Measurements from ENCODE around the gene VPS37C. TPM values are rescaled to one million over a fixed set of nuclear protein-coding genes. Genes with fewer than 3 reads are reported as not detected.
"Not testable (repeated sequence)": the region's sequence is repeated elsewhere in the genome, so short reads cannot be mapped to it uniquely, and the experiment has no call there.

The VPS37C gene
- total RNA-seq, 1 experiment from 2014 or later = 44.2 TPM

- DNase-seq (ENCODE audit: low spot score) = no peak
Observed at GRCh38 chr11:61095021-61095420, 66.2 kb downstream of the VPS37C start.

DNA sequence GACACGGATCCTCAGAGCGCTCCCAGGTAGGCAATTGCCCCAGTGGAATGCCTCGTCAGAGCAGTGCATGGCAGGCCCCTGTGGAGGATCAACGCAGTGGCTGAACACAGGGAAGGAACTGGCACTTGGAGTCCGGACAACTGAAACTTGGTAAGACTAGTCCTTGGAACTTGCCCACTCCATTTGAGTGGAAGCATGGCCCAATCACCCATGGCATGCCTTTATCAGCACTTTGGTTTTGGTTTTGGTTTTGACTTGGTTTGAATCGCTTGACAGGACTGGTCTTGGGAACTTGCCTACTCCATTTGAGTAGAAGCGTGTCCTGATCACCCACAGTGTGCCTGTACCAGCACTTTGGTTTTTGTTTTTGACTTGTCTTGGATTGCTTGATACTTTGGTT is 67.1 kb downstream of the VPS37C start:
- not testable (repeated sequence) for DNase-seq (ENCODE audit: low spot score)

GRCh38 chr11:61092908-61093763 is 68.1 kb downstream of the VPS37C start:
- DNase-seq (ENCODE audit: low spot score) = no peak

- no peak for DNase-seq (ENCODE audit: low spot score)
Observed at GRCh38 chr11:61092280-61092766, 68.9 kb downstream of the VPS37C start.

DNA sequence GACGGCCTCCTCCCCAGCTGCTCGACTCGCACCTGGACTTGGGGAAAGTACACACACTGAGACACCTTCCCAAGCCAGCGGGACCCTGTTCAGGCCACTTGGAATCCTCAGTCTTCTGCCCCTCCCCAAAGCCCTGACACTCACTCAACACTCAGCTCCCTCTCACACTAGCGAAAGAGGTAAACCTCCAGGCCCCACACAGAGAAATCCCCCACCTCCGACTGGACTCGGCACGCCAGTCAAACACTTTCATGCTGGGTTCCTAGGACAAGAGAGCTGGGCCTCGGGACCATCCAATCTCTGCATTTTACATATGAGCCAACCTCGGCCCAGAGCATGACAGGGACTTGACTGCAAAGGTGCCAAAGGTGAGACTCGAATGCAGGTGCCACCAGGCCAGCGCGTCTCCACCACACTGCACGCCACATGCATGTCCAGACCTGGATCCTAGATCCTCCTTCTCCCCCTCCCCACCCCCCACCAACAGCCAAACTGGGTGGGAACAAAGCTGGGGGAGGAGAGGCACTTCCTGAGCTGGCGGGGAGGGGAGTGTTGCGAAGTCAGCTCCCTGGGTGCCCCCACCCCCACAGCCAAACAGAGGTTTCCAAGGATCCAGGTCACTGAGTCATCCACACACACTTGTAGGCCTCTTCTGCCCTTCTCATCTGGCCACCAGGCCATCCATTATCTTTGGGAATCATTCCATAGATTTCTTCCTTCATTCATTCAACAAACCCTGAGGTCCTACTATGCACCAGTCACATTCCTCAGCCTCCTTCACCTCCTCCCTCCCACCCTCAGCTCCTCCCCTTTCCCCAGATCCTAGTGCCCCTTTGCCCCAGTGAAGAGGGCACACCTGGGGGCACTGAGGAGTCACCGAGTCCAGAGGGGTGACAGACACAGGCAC is 69.6 kb downstream of the VPS37C start:
- no peak for DNase-seq (ENCODE audit: low spot score)

DNA sequence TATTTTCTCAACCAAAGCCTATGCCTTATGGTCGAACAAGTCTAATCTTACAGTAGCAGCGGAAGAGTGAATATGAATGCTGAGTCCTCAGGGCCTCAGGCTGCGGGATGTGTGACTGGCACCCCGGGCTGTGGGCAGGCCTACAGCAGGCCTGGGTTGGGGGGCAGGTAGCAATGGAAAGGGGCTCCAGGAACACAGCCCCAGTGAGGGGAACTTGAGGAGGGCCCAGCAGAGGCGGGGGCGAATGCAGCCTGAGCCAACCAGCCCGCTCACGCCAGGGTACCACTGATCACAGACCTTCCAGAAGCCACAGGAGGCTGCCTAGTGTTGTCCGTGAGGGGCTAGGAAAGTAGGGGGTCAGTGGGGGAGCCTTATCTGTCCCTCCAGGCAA is 70.2 kb downstream of the VPS37C start:
- DNase-seq (ENCODE audit: low spot score) = no peak

- no peak for DNase-seq (ENCODE audit: low spot score)
Observed at GRCh38 chr11:61090521-61090920, 70.7 kb downstream of the VPS37C start.

GRCh38 chr11:61089806-61090491 is 71.3 kb downstream of the VPS37C start:
- no peak for DNase-seq (ENCODE audit: low spot score)

- no peak for DNase-seq (ENCODE audit: low spot score)
Observed at GRCh38 chr11:61087426-61088119, 73.7 kb downstream of the VPS37C start.

- no peak for DNase-seq (ENCODE audit: low spot score)
Observed at GRCh38 chr11:61083601-61084147, 77.6 kb downstream of the VPS37C start.

GRCh38 chr11:61082931-61083531 is 78.2 kb downstream of the VPS37C start:
- no peak for DNase-seq (ENCODE audit: low spot score)

- DNase-seq (ENCODE audit: low spot score) = no peak
Observed at GRCh38 chr11:61082062-61082870, 79.0 kb downstream of the VPS37C start.

GRCh38 chr11:61080986-61081590 is 80.1 kb downstream of the VPS37C start:
- DNase-seq (ENCODE audit: low spot score) = no peak

GRCh38 chr11:61080526-61080925 is 80.7 kb downstream of the VPS37C start:
- DNase-seq (ENCODE audit: low spot score) = no peak

Other genes with a start within 250 kb of the VPS37C start
- gene TMEM109, start 247.3 kb downstream of the VPS37C start, total RNA-seq (2014; rRNA removed; shearing (Covaris generic)) = 96.5 and 102 TPM in 2 replicates
- 35.6 and 37.5 TPM in 2 replicates for gene TMEM132A, start 237.0 kb downstream of the VPS37C start, total RNA-seq (2014; rRNA removed; shearing (Covaris generic))
- 1.4 and 2.6 TPM in 2 replicates for gene SLC15A3, start 209.2 kb downstream of the VPS37C start, total RNA-seq (2014; rRNA removed; shearing (Covaris generic))
- 0.53 and 2.1 TPM in 2 replicates for gene CD6, start 189.7 kb downstream of the VPS37C start, total RNA-seq (2014; rRNA removed; shearing (Covaris generic))
- not detected in 2 replicates for gene CD5, start 58.9 kb downstream of the VPS37C start, total RNA-seq (2014; rRNA removed; shearing (Covaris generic))
- gene PGA3, start 42.1 kb upstream of the VPS37C start, total RNA-seq (2014; rRNA removed; shearing (Covaris generic)) = 0.34 TPM in 1 of 2 replicates, not detected in the other
- gene PGA4, start 60.9 kb upstream of the VPS37C start, total RNA-seq (2014; rRNA removed; shearing (Covaris generic)) = 1.0 TPM in 1 of 2 replicates, not detected in the other
- not detected in 2 replicates for gene PGA5, start 79.7 kb upstream of the VPS37C start, total RNA-seq (2014; rRNA removed; shearing (Covaris generic))
- not detected in 2 replicates for gene VWCE, start 133.9 kb upstream of the VPS37C start, total RNA-seq (2014; rRNA removed; shearing (Covaris generic))
- 262 and 321 TPM in 2 replicates for gene DDB1, start 171.7 kb upstream of the VPS37C start, total RNA-seq (2014; rRNA removed; shearing (Covaris generic))
- 80.4 and 94.2 TPM in 2 replicates for gene TKFC, start 171.8 kb upstream of the VPS37C start, total RNA-seq (2014; rRNA removed; shearing (Covaris generic))
- 70.5 and 80.2 TPM in 2 replicates for gene CYB561A3, start 200.5 kb upstream of the VPS37C start, total RNA-seq (2014; rRNA removed; shearing (Covaris generic))
- gene TMEM138, start 200.9 kb upstream of the VPS37C start, total RNA-seq (2014; rRNA removed; shearing (Covaris generic)) = 18.4 and 27.8 TPM in 2 replicates
- gene TMEM216, start 231.2 kb upstream of the VPS37C start, total RNA-seq (2014; rRNA removed; shearing (Covaris generic)) = 15.1 and 23.4 TPM in 2 replicates